GM12865 (cell line): ENCODE data around the gene TRIB2.

Experiments
- DNase-seq: peaks from one replicate; pipeline ENCODE4 v3.0.0; 2010; ENCODE audit warnings: low read depth
- H3K4me3 ChIP-seq: 2 replicates; pipeline ENCODE4 v1.5.1; 2011; ENCODE audit warnings: mild to moderate bottlenecking, low read depth, low read length, control low read depth
- CTCF ChIP-seq: IDR thresholded peaks from 2 replicates; pipeline ENCODE4 v1.5.1; 2011; ENCODE audit warnings: low read length, control low read depth, low read depth, inconsistent platforms; ENCODE audit not compliant: insufficient read depth; ENCODE audit errors: missing control alignments

Gene TRIB2

GRCh38 chr2:12719400-12720277, 2.9 kb downstream of the TRIB2 start:
- DNase-seq = no peak
- no peak for TF ChIP-seq CTCF

GRCh38 chr2:12720278-12720620, 3.5 kb downstream of the TRIB2 start:
- no peak overlapping the region for H3K4me3 ChIP-seq
- no peak for DNase-seq
- TF ChIP-seq CTCF = no peak

More at GRCh38 chr2:12719400-12720277, 2.9 kb downstream of the TRIB2 start:
- no peak overlapping the region for H3K4me3 ChIP-seq

- TF ChIP-seq CTCF = no peak
- no peak for DNase-seq
- H3K4me3 ChIP-seq = no peak overlapping the region
These were observed 4.1 kb downstream of the TRIB2 start for GRCh38 chr2:12720754-12721378.

GRCh38 chr2:12721566-12722446, 5.1 kb downstream of the TRIB2 start:
- no peak for TF ChIP-seq CTCF
- no peak overlapping the region for H3K4me3 ChIP-seq
- peak; percentile 51 for DNase-seq

- no peak overlapping the region for H3K4me3 ChIP-seq
- no peak for DNase-seq
- TF ChIP-seq CTCF = no peak
These were observed 5.9 kb downstream of the TRIB2 start for GRCh38 chr2:12722447-12723316.

- no peak overlapping the region for H3K4me3 ChIP-seq
These were observed 7.2 kb downstream of the TRIB2 start for GRCh38 chr2:12723736-12724463.

More at GRCh38 chr2:12723736-12724463, 7.2 kb downstream of the TRIB2 start:
- no peak for TF ChIP-seq CTCF
- DNase-seq = no peak
